Endothelial cell (in vitro differentiated cells): ENCODE data around the gene MPP1. TPM values are rescaled to one million over a fixed set of nuclear protein-coding genes. Genes with fewer than 3 reads are reported as not detected.
A peak's percentile ranks its signal among the peaks of the same experiment; 100 is the strongest.

Experiments used
- DNase-seq: peaks from one replicate; pipeline ENCODE4 v3.0.0; 2021; ENCODE audit warnings: low spot score
- H3K27ac Mint-ChIP-seq: one replicate; pipeline ENCODE4 v1.8.0; 2021; ENCODE audit warnings: mixed read lengths, inconsistent platforms; ENCODE audit not compliant: unreplicated experiment
- H3K27me3 Mint-ChIP-seq: one replicate; pipeline ENCODE4 v1.8.0; 2021; ENCODE audit warnings: mild to moderate bottlenecking, moderate library complexity, mixed read lengths, inconsistent platforms; ENCODE audit not compliant: unreplicated experiment
- H3K36me3 Mint-ChIP-seq: one replicate; pipeline ENCODE4 v1.8.0; 2021; ENCODE audit warnings: mild to moderate bottlenecking, low read depth, mixed read lengths, inconsistent platforms; ENCODE audit not compliant: unreplicated experiment
- H3K4me1 Mint-ChIP-seq: one replicate; pipeline ENCODE4 v1.8.0; 2021; ENCODE audit warnings: mild to moderate bottlenecking, mixed read lengths, inconsistent platforms; ENCODE audit not compliant: unreplicated experiment
- H3K4me3 Mint-ChIP-seq: one replicate; pipeline ENCODE4 v1.8.0; 2021; ENCODE audit warnings: mild to moderate bottlenecking, mixed read lengths, inconsistent platforms; ENCODE audit not compliant: unreplicated experiment
- H3K9me3 Mint-ChIP-seq: one replicate; pipeline ENCODE4 v1.8.0; 2021; ENCODE audit warnings: mixed read lengths, inconsistent platforms; ENCODE audit not compliant: unreplicated experiment
- CTCF ChIP-seq: fragments of 200-600 bp; sonication (generic); IDR thresholded peaks from one replicate; pipeline ENCODE4 v1.5.0; 2021; ENCODE audit warnings: antibody characterized with exemption; ENCODE audit not compliant: unreplicated experiment
- total RNA-seq: library from RNA; stranded (reverse); fragmentation: NEBNext Ultra II Directional; extraction: Animal tissue kit (Norgen Biotek cat#: 25700); gene quantifications from one replicate; pipeline ENCODE4 v1.2.1, GENCODE V29; 2021; ENCODE audit not compliant: unreplicated experiment

MPP1 gene
- total RNA-seq, 1 donor from 2014 or later: 11.3 TPM

GRCh38 chrX:154793084-154793795 lies 12.0 kb downstream of the MPP1 start:
- Mint-ChIP-seq H3K27me3 (no peaks in the 10 kb centered on the region), H3K9me3 (no peaks in the 10 kb centered on the region), H3K4me3 (no peak overlapping the region), H3K36me3 (no peaks in the 10 kb centered on the region), H3K27ac (no peak overlapping the region), H3K4me1 (no peaks in the 10 kb centered on the region)
- no peak for DNase-seq
- no peak for TF ChIP-seq CTCF

- Mint-ChIP-seq H3K9me3 (no peaks in the 10 kb centered on the region), H3K4me1 (peaks cover 1% of the 10 kb centered on the region), H3K27ac (no peak overlapping the region), H3K36me3 (peaks cover 2% of the 10 kb centered on the region), H3K4me3 (no peak overlapping the region), H3K27me3 (peaks cover 2% of the 10 kb centered on the region)
- TF ChIP-seq CTCF: no peak
- DNase-seq: no peak
These were observed 13.3 kb downstream of the MPP1 start for GRCh38 chrX:154791939-154792338.

- Mint-ChIP-seq H3K9me3 (no peaks in the 10 kb centered on the region), H3K27me3 (peaks cover 2% of the 10 kb centered on the region), H3K27ac (no peak overlapping the region), H3K36me3 (peaks cover 4% of the 10 kb centered on the region), H3K4me3 (no peak overlapping the region), H3K4me1 (peaks cover 2% of the 10 kb centered on the region)
- DNase-seq: no peak
- TF ChIP-seq CTCF: no peak
These were observed 13.8 kb downstream of the MPP1 start for GRCh38 chrX:154791467-154791866.

- Mint-ChIP-seq H3K9me3 (no peaks in the 10 kb centered on the region), H3K4me3 (no peak overlapping the region), H3K36me3 (peaks cover 8% of the 10 kb centered on the region), H3K27ac (no peak overlapping the region), H3K4me1 (peaks cover 19% of the 10 kb centered on the region), H3K27me3 (peaks cover 7% of the 10 kb centered on the region)
- no peak for TF ChIP-seq CTCF
- DNase-seq: no peak
These were observed 19.6 kb downstream of the MPP1 start for GRCh38 chrX:154785716-154786115.

- Mint-ChIP-seq H3K4me1 (peaks cover 19% of the 10 kb centered on the region), H3K36me3 (peaks cover 8% of the 10 kb centered on the region), H3K27me3 (peaks cover 7% of the 10 kb centered on the region), H3K4me3 (peak overlapping the region; percentile 27), H3K27ac (peak overlapping the region; percentile 61), H3K9me3 (no peaks in the 10 kb centered on the region)
- TF ChIP-seq CTCF: no peak
- DNase-seq: no peak
These were observed 20.9 kb downstream of the MPP1 start for GRCh38 chrX:154784149-154784995.
